ENCODE measurements around the gene CABCOCO1.
"Not testable (repeated sequence)": the region's sequence is repeated elsewhere in the genome, so short reads cannot be mapped to it uniquely, and the experiment has no call there.

CABCOCO1 gene

DNA sequence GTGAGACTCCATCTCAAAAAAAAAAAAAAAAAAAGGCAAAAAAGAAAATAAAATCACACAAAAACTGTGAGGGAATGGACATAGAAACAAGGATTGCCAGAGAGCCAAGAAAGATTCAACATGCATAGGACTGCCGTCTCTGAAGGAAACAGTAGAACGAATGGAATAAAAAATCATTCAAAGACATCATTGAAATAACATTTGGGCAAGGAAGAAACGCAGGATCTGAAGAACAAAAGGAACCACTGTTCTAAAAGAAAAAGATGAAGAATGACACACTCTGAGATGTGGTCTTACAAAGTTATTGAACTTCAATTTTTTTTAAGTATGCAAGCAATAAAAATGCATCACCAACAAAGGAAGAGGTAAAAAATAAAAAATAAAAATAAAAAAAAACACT is 57.2 kb downstream of the CABCOCO1 start:
- DNase-seq: no peak

DNA sequence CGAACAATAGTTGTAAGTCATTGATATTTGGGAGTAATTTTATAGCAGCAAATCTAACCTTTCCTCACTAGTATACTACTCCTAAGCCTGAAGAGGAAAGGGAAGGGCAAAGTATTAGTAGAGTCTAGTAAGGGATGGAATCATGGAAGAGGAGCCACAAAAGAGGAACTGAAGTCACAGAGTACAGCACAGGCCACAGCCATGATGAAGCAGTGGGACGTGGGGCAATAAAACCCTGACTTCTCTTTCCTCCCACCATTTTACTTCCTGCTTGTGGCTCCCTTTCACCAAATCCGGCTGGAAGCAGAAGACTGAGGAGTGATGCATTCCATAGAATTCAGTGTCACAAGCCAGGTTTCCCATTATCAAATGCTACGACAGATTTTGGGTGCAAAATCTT is 58.7 kb downstream of the CABCOCO1 start:
- DNase-seq: no peak

DNA sequence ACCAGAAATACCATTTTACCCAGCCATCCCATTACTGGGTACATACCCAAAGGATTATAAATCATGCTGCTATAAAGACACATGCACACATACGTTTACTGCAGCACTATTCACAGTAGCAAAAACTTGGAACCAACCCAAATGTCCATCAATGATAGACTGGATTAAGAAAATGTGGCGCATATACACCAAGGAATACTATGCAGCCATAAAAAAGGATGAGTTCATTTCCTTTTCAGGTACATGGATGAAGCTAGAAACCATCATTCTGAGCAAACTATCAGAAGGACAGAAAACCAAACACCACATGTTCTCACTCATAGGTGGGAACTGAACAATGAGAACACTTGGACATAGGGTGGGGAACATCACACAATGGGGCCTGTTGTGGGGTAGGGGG is 62.5 kb downstream of the CABCOCO1 start:
- not testable (repeated sequence) for DNase-seq

DNA sequence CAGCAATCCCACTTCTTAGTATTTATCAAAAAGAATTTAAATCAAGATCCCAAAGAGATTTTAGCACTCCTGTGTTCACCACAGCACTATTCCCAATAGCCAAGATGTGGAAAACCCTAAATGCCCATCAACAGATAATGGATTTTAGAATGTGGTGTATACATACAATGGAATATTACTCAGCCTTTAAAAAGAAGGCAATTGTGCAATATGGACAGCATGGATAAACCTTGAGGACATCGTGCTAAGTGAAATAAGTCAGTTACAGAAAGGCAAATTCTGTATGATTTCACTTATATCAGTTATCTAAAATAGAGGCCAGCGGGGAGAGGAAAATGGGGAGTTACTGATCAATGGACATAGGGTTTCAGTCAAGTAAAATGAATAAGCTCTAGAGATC is 66.9 kb downstream of the CABCOCO1 start:
- DNase-seq: no peak

DNA sequence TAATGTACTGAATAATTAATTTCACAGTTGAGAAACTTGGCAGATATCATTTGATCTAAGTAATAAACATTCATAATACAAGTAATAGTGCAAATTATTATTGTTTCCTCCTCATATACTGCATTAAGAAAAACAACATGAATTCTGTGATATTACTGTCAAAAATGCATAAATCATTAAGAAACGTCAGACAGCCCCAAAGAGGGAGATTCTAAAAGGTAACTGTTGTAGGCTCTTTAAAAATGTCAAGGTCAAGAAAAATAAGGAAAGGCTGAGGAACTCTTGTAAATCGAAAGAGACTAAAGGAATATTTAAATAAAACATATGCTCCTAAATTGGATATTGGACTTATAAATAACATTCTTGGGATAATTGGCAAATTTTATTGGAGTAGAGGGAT is 67.9 kb downstream of the CABCOCO1 start:
- no peak for DNase-seq

DNA sequence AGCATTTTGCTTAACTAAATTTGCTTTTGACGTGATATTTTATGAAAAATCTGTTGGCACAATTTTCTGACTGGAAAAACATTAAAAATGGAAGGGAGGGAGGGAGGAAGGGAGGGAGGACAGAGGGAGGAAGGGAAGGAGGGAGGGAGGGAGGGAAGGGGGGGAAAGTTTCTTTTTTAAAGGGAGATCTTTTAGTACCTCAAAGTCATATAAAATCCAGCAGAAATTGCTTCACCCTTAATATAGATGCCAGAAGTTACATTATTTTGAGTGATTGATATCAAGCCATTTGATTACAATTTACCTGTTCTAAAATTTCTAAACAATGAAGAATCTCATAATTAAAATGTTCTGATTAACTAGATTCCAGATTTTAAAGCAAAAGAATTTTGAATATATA is 68.9 kb downstream of the CABCOCO1 start:
- no peak for DNase-seq

DNA sequence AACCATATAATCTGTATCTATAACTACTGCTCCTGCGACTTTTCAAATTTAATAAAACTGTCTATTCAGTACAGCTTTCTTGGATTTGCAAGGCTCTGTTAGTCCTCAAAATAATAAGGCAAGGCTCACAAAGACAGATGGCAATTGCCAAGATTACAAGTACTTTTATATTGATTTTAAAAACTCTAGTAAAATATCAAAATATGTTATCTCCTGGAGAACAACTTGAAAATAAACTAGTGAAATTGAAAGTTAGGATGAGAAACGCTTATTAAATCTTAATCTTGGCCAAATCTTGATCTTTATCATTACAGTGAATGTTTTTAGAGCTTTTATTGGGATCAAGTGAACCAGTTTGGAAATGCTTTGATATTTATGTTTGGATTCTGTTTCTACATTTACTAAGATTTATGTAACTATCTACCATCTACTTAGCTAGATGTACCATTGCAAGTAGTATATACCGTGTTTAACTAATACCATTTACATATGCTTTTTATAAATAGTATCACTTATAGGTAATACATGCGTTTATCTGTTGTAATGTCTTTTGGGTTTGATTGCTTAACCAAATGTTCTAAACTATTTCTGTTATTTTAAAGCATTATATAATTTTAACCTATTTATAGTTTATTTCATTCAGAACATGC is 70.0 kb downstream of the CABCOCO1 start:
- DNase-seq: no peak

DNA sequence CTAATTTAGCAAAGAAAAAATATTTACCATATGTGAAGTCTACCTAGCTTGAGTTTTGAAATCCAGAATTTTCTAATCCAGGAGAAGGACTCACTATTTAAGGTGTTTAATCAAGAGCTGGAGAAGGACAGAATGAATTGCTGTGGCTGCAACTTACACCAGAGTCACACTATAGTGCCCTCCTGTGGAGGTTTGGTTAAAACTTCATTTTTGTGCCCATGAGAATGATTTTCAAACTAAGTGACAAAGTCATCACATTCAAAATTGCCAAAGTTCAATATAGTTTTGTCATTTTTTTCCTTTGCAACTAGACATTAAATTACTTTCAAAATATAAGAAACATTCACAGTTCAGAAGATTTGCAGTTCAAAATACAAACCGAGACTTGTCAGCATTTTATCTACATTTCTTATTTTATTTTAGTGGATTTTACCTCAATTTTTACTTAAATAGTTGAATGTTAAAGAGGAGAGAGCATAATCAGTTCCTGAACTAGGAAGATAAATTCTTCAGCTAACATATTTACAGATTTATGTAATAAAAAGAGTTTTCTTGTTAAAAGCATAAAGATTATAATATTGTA is 70.7 kb downstream of the CABCOCO1 start:
- DNase-seq: no peak

DNA sequence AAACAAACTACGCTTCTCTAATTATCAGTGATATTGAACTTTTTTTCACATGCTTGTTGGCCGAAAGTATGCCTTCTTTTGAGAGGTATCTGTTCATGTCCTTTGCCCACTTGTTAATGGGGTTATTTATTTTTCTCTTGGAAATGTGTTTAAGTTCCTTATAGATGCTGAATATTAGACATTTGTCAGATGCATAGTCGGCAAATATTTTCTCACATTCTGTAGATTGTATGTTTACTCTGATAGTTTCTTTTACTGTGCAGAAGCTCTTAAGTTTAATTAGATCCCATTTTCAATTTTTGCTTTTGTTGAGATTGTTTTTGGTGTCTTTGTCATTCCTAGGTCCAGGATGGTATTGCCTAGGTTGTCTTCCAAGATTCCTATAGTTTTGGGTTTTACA is 73.2 kb downstream of the CABCOCO1 start:
- no peak for DNase-seq

DNA sequence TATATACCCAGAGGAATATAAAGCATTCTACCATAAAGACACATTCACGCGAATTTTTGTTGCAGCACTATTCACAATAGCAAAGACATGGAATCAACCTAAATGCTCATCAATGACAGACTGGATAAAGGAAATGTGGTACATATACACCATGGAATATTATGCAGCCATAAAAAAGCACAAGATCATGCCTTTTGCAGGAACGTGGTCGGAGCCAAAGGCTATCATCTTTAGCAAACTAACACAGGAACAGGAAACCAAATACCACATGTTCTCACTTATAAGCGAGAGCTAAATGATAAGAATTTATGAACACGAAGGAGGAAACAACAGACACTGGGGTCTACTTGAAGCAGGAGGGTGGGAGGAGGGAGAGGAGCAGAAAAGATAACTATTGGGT is 74.7 kb downstream of the CABCOCO1 start:
- not testable (repeated sequence) for DNase-seq

DNA sequence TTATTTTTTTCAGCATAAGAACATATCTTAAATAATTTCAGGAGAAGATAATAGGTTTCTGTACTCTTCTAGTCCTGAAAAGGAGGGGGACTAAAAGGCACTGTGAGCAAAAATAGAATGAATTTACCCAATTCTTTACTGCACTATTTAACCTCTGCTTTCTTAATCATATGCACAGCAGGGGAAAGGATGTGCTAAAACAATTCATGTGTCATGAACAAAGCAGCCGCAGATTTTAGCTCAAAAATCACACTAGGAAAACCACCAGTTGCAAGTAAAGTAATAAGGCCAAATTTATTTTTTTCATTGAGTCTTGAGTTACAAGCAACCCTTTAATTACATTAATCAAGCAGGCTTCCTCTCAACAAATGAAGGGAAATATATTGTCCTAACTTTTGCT is 80.1 kb downstream of the CABCOCO1 start:
- no peak for DNase-seq

DNA sequence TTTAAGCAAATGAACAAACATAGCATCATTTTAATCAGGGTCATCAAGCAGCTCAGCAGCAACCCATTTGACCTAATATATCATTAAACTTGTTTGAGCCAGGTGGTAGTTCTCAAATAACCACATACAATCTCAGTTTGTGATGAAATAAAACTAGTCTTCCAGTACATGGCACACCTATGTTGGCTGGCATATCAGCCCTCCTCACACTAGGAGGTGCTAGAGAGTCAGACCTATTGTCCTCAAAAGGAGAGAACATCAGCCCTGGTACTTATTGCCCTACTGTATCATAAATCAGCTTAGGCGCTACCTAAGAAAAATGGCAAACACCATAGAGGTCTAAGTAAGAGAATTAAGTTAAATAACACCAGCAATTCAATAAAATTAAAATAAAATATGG is 81.7 kb downstream of the CABCOCO1 start:
- DNase-seq: no peak

DNA sequence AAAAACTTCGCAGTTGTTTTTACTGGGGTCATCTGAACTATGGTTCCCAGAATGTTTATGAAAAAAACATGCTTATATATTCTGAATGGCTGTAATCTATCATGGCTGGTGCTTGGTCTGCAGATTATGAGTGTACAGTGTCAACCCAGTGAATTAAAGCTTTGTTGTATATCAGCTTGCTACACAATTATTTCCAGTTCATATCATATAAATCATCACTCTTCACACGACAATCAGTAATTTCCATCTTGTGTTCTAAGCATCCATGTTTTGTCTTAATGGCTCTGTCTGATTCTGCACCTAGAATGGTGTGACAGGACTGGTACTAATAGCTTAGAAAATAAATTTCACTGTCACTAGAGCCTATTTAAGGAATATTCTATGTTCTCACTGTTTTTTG is 83.6 kb downstream of the CABCOCO1 start:
- no peak for DNase-seq

DNA sequence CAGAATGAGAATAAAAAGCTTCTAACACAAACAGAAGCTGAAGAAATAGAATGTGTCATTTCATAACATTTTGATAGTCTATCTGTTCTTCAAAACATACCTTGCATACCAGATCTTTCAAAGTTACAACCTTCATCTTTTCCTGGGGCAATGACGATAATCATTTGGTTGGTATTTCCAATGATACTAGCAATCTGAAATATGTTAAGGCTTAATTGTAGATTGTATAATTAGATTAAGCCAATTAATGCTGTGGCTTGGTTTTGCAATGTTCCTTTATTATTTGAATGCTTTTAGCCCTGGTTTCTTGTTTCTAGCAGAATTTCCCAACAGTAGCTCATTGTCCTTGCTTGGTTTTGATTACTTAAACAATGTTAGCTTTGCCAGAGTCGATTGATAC is 84.6 kb downstream of the CABCOCO1 start:
- DNase-seq: no peak

DNA sequence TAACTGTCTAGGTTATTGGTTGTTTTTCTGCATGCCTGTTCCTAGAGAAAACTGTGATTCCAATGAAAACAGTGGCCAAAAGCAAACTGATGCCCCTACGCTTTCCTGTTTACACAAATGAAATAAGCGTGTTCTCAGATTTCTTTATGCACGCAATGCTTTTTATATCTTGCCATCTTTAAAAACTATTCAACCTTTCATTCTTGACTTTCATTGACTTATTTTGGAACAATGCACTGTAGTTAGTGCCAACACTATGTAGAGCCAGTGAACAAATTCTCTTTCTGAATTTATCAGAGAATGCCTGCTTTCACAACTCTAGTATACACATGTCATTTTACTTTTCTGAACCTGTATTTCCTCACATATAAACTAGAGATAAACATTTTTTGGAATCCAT is 86.6 kb downstream of the CABCOCO1 start:
- no peak for DNase-seq

DNA sequence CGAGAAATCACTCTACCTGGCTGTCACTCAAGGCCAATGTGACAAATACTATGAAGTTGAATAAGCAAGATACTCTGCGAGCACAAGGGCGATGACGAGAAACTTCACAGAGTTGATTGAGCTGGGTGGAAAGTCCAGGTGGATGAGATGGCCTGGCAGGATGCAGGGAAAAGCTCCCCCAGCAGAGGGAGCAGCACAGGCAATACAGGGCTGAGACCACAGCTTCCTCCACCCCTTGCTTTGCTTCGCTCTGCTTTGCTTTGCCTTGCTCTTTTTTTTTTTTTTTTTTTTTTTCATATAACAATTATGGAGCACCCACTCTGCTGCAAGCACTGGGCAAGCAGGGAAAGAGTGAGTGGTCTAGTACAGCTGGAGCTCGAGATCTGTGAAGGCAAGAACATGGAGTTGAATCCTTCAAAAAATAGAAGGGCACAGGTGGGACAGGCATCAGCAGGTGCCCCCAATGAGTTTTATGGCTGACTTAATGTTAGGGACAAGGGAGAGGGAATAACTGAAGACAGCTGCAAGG is 88.3 kb downstream of the CABCOCO1 start:
- peak in 2 of 14 donors; percentile 6 to 11 for DNase-seq

DNA sequence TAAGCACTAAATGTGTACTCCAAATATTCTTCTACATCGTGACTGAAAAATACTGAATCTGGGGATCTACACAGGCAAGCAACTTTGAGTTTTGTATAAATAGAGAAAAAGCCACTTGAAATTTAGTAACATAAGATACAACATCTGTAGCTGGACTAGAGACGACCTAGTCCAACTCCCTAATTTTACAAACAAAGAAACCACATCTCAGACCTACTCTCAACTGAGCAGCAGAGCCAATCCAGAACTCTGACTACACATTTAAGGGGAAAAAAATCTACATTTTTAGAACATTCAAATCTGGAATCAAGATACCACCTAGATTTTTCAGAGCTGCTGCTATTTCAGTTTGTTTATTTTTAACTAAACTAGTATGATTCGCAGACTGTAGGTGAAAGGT is 88.9 kb downstream of the CABCOCO1 start:
- DNase-seq: no peak

DNA sequence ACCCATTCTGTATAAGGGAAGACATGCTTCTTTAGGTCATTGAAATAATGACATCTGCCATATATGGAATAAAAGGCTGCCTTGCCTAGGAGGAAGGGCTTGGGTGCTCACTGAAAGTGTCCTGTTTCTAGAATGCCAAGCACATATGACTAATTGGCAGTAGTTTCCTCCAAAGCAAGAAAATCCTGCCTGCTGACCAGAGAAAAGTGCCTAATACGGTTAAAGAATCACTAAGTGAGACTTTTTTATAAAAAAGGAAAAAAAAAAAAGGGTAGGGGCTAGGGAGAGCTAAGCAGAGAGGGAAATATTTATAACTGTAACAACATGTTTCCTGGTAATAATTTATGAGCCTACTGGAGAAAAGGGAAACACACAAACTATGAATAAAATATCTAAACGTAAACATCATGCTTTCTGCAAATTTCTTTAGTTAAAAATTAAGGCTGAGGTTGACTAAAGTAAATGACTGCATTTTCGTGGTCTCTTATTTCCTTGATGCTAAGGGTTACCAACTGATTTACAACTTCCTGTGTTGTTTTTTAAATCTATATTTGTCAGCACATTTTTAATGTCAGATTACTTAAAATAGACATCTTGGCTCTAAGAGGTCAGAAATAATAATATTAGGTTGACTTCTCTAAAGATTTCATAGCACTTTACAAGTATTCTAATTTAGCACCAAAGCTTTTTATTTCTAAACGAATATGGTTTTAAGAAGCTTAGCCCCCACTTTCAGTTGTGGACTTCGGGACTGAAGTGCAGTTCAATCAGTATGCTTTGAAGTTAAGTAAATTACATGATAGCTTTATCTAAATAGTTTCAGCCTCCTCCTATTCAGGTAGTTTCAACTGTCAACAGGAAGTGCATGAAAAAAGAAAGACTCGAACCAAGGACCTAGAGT is 89.6 kb downstream of the CABCOCO1 start:
- DNase-seq: no peak

DNA sequence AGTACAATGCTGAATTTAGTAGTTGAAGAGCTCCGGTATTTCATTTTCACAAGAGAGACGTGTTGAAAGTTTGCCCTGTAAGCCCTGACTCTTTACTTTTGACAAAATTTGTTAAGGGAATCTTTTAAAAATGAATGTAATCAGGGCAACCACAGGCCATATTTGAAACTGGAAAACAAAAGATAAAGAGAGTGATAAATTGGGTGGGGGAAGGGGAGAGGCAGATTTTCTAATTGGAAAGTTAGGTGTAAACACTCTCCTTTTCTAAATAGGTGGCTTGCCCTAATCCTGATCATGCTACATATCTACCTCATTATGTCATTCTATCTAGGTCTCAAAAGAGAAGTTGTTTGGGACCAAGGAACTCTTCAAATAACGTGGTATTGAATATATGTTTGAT is 90.7 kb downstream of the CABCOCO1 start:
- DNase-seq: no peak

DNA sequence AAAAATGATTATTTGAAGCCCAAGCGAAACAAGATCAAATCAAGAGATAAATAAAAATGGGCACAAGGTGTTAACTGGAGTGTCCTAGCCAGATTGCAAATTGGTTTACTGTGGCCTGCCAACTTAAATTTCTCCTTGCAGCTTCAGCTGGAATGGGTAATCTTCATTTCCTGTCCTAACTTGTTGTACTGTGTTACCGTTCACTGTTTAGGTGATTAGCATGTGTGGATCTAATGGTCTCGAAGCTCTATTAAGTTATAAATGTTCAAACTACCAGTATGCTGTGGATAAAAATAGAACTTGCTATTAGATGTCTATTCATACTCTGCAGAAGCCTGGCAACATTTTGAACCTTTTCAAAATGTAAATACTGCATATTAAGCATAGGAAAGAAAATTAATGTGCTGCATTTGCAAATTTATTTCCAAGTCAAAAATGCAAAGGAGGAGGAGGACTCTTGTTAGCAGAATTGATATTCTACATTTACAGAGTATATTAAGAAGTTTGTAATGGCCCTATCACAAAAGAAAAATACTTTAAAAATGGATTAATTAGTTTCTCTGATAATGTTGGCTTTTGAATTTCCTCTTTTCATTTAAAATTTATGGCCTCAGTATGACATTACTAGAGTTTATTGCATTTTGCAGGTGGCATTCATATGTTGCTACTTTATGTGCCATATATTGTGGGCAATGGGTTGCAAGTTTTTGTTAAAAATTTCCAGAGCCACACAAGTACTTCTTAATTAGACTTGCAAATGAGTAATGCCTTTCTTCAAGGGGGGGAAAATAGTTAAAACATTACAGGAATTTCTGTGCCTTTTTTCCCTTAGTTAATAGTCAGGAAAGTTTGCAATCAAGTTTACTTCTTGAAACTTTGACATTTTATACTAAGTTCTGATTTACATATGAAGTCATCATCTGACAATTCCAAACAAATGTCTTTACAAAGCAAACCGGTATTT is 92.1 kb downstream of the CABCOCO1 start:
- DNase-seq: no peak

DNA sequence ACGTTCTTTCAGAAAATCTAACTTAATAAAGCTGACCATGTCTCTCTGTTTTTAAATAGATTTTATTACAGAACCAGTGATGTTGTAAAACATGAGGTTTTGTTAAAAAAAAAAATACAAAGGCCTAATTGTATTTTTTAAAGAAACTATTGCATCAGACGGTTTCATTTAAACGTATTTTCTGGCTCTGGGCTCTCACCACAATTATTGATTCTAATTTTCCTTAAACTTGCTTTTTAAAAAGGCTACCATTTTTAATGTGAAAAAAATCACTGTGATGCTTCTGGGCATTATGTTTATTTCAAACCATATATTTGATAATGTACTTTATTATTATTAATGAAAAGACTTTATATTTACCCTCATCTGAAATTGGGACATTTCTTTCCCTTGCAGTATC is 94.3 kb downstream of the CABCOCO1 start:
- DNase-seq: no peak

Measured in C1 segment of cervical spinal cord (tissue), 14 donors.